HepG2 (cell line): ENCODE measurements around the gene USP2. TPM values are rescaled to one million over a fixed set of nuclear protein-coding genes. Genes with fewer than 3 reads are reported as not detected.

Experiments used
- CEBPB ChIP-seq: IDR thresholded peaks from 2 replicates; pipeline ENCODE4 v1.6.1; 2011; ENCODE audit warnings: low read depth, low read length, improper control_type of control experiment, borderline replicate concordance
- CENPX ChIP-seq: sonication (generic); formaldehyde crosslinking; IDR thresholded peaks from 2 replicates; pipeline ENCODE4 v1.9.0; 2021; ENCODE audit warnings: mild to moderate bottlenecking, missing genetic modification reagents, moderate library complexity
- E2F5 ChIP-seq: sonication (generic); formaldehyde crosslinking; conservative IDR thresholded peaks from 2 replicates; pipeline ENCODE4 v1.4.0; 2020; ENCODE audit warnings: missing genetic modification reagents
- EED ChIP-seq: sonication (generic); formaldehyde crosslinking; IDR thresholded peaks from 2 replicates; pipeline ENCODE4 v1.5.0; 2020; ENCODE audit warnings: mild to moderate bottlenecking, missing genetic modification reagents
- IRX3 ChIP-seq: sonication (generic); formaldehyde crosslinking; IDR thresholded peaks from 2 replicates; pipeline ENCODE4 v1.8.1; 2023; ENCODE audit warnings: mild to moderate bottlenecking, low read depth, missing genetic modification reagents, borderline replicate concordance
- MTF2 ChIP-seq: sonication (generic); formaldehyde crosslinking; IDR thresholded peaks from 2 replicates; pipeline ENCODE4 v1.5.0; 2020; ENCODE audit warnings: missing genetic modification reagents, borderline replicate concordance
- NR1H2 ChIP-seq: sonication (generic); formaldehyde crosslinking; IDR thresholded peaks from 2 replicates; pipeline ENCODE4 v1.8.1; 2022; ENCODE audit warnings: low read depth, missing genetic modification reagents, borderline replicate concordance
- POLR2AphosphoS2 ChIP-seq: IDR thresholded peaks from 2 replicates; pipeline ENCODE4 v1.6.1; 2011; ENCODE audit warnings: low read depth, low read length, improper control_type of control experiment
- TBX2 ChIP-seq: sonication (generic); formaldehyde crosslinking; IDR thresholded peaks from 2 replicates; pipeline ENCODE4 v1.5.0; 2020; ENCODE audit warnings: missing genetic modification reagents, mild to moderate bottlenecking, borderline replicate concordance
- TFE3 ChIP-seq: IDR thresholded peaks from 2 replicates; pipeline ENCODE4 v1.6.1; 2016
- ZNF256 ChIP-seq: sonication (generic); formaldehyde crosslinking; conservative IDR thresholded peaks from 2 replicates; pipeline ENCODE4 v1.4.0; 2020; ENCODE audit warnings: missing genetic modification reagents
- ZNF362 ChIP-seq: sonication (generic); formaldehyde crosslinking; IDR thresholded peaks from 2 replicates; pipeline ENCODE4 v1.4.0; 2020; ENCODE audit warnings: missing genetic modification reagents, mild to moderate bottlenecking, borderline replicate concordance
- ZNF558 ChIP-seq: sonication (generic); formaldehyde crosslinking; IDR thresholded peaks from 2 replicates; pipeline ENCODE4 v1.9.0; 2022; ENCODE audit warnings: mild to moderate bottlenecking, missing genetic modification reagents, borderline replicate concordance
- ZNF646 ChIP-seq: sonication (generic); formaldehyde crosslinking; IDR thresholded peaks from 2 replicates; pipeline ENCODE4 v1.9.0; 2021; ENCODE audit warnings: mild to moderate bottlenecking, missing genetic modification reagents
- ZNF773 ChIP-seq: sonication (generic); formaldehyde crosslinking; IDR thresholded peaks from 2 replicates; pipeline ENCODE4 v1.4.0; 2020; ENCODE audit warnings: missing genetic modification reagents, borderline replicate concordance
- polyA plus RNA-seq, 8 experiments: library from polyadenylated mRNA; depleted of rRNA in 3 of 8; stranded (reverse) in 7 of 8; unstranded in 1 of 8; fragments of >200 nt; fragmentation: Illumina TruSeq in 4 of 8; extraction: Trizol in 4 of 8; gene quantifications; 2 replicates each; pipeline versions ENCODE4 v1.2.1 to v1.2.3, GENCODE V29; 2011 to 2016; ENCODE audit warnings: low read depth in 4 of 8, missing spikeins in 1 of 8, mixed read lengths in 1 of 8; ENCODE audit not compliant: insufficient read depth in 1 of 8
- total RNA-seq, 5 experiments: library from RNA; depleted of rRNA; stranded (reverse); fragments of >200 nt; fragmentation: Illumina TruSeq; extraction: Trizol; gene quantifications; 2 replicates each; pipeline ENCODE4 v1.2.3, GENCODE V29; 2016; ENCODE audit warnings: low read depth in 1 of 5

Gene USP2
- total and polyA plus RNA-seq, 2 of the 13 experiments (the other 11 are each of a cell fraction or from before 2014, with no cell fraction given): 2.5 to 6.0 TPM

DNA sequence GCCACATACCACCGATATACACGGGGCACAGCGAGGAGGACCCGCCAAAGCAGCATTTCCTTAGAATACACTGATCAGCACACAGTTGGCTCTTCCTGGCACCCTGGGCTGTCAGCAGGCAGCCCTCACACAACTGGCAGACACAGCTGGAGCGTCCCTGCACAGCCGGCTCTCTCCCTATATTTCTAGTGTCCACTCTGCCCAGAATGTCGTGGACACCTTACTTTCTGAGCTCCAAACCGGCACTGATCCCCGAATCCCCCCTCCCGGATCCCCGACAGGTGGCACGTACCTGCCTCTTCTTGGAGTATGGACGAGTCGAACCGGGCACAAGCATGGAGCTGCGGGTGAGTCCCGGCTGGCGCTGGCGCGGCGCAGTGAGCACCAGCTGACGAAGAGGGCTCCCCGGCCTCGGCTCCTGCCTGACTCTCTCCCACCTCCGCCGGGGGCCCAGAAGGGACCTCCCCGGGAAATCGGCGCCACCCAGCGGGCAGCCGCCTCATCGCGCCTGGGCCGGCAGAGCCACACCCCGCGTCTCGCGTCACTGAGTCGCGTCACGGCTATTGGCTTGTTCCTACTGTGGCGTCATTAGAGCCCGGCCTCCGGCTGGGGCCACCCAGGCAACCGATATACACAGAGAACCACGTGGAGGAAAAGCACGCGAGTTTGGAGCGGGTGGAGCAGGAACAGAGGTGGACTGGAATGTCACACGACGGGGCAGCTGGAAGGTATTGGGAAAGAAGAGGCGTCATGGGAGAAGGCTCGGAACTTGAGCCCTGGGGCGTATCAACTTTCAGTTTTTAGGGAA lies at the start of gene USP2 (continued):
- 0 out of 2 replicates have a peak, but pooled peaks have one; percentile 33 for TF ChIP-seq ZNF646 (CRISPR knock-in tag)
- TF ChIP-seq CEBPB: peak; percentile 40; the same call in 1 of the 2 replicates
- TF ChIP-seq POLR2AphosphoS2: no peak
- TF ChIP-seq IRX3 (CRISPR knock-in tag): no peak
- TF ChIP-seq ZNF558 (CRISPR knock-in tag): no peak; the same call in 1 of the 2 replicates
- no peak for TF ChIP-seq MTF2 (CRISPR knock-in tag)
- no peak for TF ChIP-seq ZNF362 (CRISPR knock-in tag)
- TF ChIP-seq ZNF773 (CRISPR knock-in tag): 0 out of 2 replicates have a peak, but pooled peaks have one; percentile 14
- no peak for TF ChIP-seq CENPX (CRISPR knock-in tag)
- no peak for TF ChIP-seq NR1H2 (CRISPR knock-in tag)
- TF ChIP-seq TBX2 (CRISPR knock-in tag): peak; percentile 84; the same call in 1 of the 2 replicates
- TF ChIP-seq ZNF256 (CRISPR knock-in tag): no peak
- TF ChIP-seq E2F5: peak; percentile 60; the same call in 1 of the 2 replicates
- peak; percentile 67 for TF ChIP-seq TFE3 (CRISPR knock-in tag)
- no peak for TF ChIP-seq EED (CRISPR knock-in tag)
- TF ChIP-seq, all 625 proteins: peak for 280
